Stromal cell of bone marrow (primary cell): Measurements from ENCODE around the gene C19orf53.

Source experiments
- DNase-seq: peaks from one replicate; pipeline ENCODE4 v3.0.0-alpha.2; 2012; ENCODE audit warnings: low read depth

The C19orf53 gene

DNA sequence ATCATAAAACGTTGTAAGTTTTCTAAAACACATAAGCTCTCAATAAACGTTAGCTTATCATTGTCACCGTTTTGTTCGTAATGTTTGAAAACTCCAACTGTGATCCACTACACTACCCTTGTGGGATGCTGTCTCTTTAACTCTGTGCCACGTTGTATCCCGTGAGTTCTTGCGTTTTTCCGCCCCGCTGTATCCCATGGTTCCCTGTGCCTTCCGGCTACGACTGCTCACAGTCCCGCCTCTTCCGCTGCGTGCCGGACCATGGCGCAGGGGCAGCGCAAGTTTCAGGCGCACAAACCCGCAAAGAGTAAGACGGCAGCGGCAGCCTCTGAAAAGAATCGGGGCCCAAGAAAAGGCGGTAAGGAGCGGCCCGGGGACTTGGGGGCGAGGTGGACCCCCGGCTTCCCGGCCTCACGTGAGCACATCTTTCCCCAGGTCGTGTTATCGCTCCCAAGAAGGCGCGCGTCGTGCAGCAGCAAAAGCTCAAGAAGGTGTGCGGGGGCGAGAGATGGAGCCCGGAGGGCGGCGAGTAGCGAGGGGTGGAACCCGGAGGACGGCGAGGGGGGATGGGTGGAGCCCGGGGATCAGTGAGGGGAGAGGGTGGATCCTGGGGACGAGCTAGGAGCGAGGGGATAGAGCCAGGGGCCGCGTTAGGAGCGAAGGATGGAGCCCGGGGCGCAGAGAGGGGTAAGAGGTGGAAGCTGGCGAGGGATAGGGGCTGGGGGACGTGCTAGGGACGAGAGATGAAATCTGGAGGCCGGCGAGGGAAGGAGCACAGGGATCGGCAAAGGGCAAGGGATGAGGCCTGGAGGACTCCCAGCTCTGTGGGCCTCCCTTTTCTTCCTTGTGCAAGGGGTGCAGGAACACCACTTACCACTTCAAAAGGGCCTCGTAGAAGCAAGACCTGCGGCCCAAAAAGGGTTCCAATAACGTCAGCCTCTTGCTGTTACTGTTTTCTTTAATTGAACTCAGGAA is at the start of gene C19orf53:
Gene C19orf53, plus strand, starts transcription at position 240 of the 975 bp plus-strand sequence. Its CDS starts 22 bp downstream, at position 262.
- peak; percentile 91 for DNase-seq

GRCh38 chr19:13726323-13726722 is 47.9 kb upstream of the C19orf53 start:
- DNase-seq = no peak

- peak; percentile 75 for DNase-seq
Observed at GRCh38 chr19:13727798-13728197, 46.5 kb upstream of the C19orf53 start.

- no peak for DNase-seq
Observed at GRCh38 chr19:13729859-13730258, 44.4 kb upstream of the C19orf53 start.

GRCh38 chr19:13731147-13731964 is 42.9 kb upstream of the C19orf53 start:
- DNase-seq = peak; percentile 96

DNA sequence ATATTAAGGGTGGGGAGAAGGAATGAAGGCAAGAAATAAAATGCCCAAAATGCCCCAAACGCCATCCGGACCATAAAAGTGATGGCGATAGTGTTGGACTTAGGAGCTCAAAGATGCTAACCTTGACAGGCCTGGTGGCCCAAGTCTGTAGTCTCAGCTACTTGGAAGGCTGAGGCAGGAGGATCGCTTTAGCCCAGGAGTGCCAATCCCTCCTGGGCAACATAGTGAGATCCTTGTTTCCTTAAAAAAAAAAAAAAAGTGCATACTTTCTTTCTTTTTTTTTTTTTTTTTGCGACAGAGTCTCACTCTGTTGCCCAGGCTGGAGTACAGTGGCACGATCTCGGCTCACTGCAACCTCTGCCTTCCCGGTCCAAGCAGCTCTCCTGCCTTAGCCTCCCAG is 41.9 kb upstream of the C19orf53 start:
- DNase-seq = no peak

DNA sequence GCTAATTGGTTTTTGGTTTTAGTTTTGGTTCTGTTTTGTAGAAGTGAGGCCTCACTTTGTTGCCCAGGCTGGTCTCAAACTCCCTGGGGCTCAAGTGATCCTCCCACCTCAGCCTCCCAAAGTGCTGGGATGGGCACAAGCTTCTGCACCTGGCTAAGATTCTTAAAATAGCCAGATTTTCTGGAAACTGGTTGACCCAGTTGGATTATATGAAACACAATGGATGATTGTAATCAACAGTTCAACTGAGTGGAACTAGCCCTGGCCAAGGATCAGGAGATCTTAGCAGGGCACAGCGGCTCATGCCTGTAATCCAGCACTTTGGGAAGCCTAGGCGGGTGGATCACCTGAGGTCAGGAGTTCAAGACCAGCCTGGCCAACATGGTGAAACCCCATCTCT is 39.5 kb upstream of the C19orf53 start:
- DNase-seq = no peak

GRCh38 chr19:13738073-13738472 is 36.2 kb upstream of the C19orf53 start:
- DNase-seq = no peak

DNA sequence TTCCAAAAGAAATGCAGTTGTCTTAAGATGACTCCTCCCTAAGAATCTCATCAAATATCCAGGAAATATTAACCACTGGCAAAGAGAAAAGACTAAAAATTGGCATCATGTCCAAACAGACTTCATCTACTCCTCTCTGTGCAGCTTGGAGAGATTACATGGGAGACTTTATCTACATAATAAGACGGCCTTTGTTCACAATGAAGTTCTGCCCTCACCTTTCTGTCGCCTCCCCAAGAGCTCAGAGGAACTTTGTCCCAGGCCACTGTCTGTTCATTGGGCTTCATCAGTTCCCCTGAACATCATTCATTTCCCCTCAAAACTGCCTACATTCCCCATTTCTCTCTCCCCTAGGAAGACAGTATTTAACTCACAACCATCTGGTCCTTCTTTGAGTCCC is 32.4 kb upstream of the C19orf53 start:
- no peak for DNase-seq

DNA sequence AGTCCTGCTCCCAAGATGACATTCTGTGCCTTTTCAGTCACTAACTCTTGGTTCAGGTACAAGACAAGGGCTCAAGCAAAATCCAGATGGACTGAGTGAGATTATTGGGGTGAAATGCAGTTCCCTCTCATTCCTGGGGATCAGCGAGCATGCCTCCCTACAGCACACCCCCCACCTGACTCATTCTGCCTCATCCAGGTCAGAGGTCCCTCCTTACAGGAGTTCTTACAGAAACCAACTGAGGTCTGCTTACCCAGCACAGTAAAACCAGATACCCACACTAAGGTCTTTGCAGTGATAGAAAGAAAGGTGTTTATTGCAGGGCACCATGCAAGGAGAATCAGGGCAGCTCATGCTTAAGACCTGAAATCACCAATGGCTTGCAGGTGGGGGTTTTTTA is 31.5 kb upstream of the C19orf53 start:
- DNase-seq = no peak

DNA sequence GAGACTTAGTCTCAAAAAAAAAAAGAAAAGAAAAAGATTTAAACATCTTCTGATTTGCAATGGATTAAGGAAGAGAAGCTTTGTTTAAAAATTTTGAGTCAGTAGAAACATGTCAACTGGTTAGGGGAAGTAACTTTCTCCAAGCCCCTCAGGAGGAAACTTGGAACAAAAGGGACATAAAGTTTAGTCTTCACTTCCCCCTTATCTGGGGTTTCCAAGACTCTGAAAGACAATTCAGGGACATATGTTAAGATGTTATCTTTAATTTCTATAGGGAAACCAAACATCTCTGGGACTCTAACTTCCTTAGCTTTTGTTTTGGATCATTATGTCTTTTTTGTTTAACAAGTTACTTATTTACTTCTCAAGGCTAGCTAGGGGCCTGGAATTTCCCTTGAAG is 30.1 kb upstream of the C19orf53 start:
- no peak for DNase-seq

GRCh38 chr19:13747098-13747453 is 27.2 kb upstream of the C19orf53 start:
- no peak for DNase-seq

DNA sequence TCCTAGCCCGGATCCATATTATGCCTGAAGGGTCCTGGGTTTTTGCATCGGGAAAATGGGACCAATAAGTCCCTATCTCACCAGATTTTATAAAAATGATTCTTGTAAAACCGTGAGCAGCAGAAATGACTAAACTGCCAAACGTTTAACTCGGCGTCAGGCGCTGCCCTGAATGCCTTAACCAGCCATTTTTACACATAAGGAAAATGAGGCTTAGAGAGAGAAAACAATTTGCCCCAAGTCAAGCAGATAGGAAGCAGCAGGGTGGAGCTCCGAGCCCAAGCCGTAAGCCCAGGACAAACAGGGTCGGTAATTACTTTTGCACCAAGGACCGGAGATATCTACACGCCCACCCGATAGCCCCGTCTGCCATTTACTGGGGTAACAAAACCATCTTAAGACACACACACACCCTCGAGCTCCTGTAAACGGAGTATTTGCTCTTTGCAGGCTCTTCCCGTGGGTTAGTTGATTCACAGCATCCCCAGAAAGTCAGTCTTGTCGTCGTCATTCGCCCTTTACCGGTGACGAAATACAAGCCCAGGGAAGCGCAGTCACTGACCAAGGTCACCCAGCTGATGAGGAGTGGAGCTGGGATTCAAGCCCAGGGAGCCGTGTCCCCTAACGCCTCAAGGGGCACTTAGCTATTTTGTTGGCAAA is 26.0 kb upstream of the C19orf53 start:
- DNase-seq = peak; percentile 43

- DNase-seq = no peak
Observed at GRCh38 chr19:13751436-13751835, 22.8 kb upstream of the C19orf53 start.

GRCh38 chr19:13753622-13754021 is 20.6 kb upstream of the C19orf53 start:
- peak; percentile 40 for DNase-seq

DNA sequence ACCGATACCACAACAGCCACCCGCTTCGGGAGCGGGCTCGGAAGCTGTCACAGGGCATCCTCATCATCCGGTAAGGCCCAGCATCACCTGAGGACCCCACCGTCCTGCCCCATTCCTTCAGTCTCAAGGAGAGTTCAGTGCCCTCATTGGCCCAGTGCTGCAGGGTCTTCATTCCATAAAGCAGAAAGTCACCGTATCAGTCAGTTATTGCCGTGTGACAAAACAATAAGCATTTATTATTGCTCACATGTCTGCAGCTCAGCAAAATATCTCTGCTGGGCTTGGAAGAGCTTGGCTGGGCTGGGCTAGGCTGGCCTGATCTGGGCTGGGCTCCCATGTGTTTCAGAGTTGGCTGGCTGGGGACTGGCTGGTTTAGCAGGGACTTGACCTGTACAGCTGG is 18.0 kb upstream of the C19orf53 start:
- no peak for DNase-seq

DNA sequence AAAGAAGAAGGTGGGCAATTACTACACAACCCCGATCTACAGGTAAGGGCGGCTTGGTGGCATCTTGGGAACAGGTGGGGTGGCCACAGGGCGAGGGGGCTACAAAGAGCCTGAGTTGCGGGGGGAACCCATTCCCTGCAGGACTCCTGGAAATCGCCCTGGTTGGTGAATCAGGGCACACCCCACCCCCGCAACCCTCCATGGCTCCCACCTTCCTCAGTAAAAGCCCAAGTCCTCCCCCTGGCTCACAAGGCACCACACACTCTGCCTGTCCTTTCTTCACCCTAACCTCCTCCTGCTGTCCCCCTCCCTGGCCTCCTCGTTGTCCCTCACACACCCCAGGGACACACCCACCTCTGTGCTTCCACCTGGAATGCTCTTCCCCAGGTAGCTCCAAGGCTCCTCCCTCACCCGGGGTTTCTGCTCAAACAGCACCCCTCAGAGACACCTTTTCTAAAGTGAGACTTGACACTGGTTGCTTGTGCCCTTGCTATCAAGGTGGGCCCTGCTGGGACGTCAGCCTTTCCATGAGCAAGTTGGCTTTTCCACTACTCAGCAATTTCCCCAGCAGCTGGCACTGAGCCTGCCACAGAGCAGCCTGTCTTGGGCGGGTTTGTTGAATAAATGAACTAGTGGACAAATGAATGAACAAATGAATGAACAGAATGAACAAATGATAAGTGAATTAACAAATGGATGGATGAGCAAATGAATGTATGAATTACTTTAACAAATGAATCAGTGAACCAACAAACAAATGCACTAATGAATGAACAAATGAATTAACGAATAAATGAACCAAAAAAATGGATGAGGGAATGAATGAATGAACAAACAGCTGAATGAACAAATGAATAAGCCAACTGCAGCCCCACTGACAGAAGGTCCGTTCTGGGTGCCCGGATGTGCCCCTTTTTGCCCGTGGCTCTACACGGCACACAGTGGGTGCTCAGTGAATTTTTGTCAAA is 16.2 kb upstream of the C19orf53 start:
- DNase-seq = no peak

GRCh38 chr19:13758795-13759194 is 15.5 kb upstream of the C19orf53 start:
- no peak for DNase-seq

DNA sequence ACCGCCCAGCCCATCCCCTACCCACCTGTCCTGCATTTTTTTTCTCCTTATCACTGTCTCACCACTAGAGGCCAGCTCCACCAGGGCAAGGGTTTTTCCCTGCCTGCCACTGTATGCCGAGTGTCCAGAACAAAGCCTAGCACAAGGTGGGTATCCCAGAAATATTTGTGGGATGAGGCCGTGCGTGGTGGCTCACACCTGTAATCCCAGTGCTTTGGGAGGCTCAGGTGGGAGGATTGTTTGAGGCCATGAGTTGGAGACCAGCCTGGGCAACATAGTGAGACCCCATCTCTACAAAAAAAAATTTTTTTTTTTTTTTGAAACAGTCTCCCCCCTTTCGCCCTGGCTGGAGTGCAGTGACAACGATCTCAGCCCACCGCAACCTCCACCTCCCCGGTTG is 12.8 kb upstream of the C19orf53 start:
- DNase-seq = no peak

- no peak for DNase-seq
Observed at GRCh38 chr19:13762635-13763235, 11.5 kb upstream of the C19orf53 start.

DNA sequence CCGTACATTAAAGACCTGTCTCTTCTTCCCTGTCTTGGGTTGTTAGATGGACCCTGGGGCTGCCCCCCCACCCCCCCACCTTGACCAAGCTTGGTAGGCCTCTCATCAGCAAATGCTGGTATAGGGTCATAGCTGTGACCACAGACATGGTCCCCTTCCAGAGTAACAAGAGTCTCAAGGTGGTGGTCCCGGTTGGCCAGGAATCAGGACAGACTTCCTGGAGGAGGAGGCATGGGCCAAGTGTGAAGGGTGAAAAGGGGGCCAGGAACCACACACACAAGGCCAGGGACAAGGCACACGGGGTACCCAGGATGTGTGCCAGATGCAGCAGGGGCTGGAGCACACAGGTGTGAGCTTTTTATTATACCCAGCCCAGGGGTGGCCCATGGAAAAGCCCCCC is 11.0 kb upstream of the C19orf53 start:
- no peak for DNase-seq
